ENCODE data around the gene CFAP97D2.
"Not testable (repeated sequence)": the region's sequence is repeated elsewhere in the genome, so short reads cannot be mapped to it uniquely, and the experiment has no call there.

Gene CFAP97D2

GRCh38 chr13:114237415-114238112 is 58.5 kb downstream of the CFAP97D2 start:
- no peak for DNase-seq

- DNase-seq: no peak
These were observed 62.9 kb downstream of the CFAP97D2 start for GRCh38 chr13:114241918-114242317.

DNA sequence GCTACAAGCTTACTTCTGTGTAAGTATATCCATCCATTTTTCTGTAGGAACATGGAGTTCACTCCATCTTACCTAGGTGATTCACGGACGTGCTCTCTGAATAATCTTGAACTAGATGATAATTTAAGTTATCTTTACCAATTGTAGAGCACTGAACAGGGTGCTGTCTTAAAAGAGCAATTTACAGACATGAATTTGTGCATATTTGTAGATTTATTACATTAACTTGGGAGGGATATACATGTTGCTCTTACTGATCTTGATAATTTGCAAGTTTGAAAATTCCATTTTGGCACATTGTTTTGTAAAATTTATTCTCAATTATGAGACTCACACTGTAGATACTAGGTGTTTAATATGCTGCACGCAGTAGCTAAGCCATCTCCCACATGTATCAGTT is 64.9 kb downstream of the CFAP97D2 start:
- no peak for DNase-seq

GRCh38 chr13:114244637-114245036 is 65.6 kb downstream of the CFAP97D2 start:
- DNase-seq: no peak

DNA sequence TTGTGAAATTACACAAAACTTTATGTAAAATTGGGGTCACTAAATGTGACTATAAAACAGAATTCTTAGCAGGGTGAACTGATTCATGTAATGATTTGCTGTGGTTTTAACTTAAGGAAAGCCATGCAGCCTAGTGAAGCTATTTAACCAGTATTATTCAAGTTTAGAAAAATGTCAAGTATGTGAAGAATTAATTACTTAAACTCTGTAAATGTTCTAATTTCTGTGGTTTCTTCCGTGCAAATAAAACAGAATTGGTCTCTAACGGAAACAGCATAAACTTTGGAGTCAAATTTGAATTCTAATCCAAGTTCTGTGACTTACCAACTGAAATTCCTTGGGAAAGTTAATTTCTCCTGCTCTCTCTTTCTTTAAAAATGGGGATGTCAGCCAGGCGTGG is 69.0 kb downstream of the CFAP97D2 start:
- no peak for DNase-seq

DNA sequence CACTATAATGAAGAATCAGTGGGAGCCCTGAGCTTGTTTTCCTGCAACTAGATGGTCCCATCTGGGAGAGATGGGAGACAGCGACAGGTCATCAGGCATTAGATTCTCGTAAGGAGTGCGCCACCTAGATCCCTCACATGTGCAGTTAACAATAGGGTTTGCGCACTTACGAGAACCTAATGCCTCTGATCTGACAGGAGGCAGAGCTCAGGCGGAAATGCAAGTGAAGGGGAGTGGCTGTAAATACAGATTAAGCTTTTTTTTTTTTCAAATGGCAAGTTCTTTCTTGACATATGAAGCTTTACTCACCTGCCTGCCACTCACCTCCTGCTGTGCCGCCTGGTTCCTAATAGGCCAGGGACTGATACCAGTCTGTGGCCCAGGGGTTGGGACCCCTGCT is 70.0 kb downstream of the CFAP97D2 start:
- no peak for DNase-seq

DNA sequence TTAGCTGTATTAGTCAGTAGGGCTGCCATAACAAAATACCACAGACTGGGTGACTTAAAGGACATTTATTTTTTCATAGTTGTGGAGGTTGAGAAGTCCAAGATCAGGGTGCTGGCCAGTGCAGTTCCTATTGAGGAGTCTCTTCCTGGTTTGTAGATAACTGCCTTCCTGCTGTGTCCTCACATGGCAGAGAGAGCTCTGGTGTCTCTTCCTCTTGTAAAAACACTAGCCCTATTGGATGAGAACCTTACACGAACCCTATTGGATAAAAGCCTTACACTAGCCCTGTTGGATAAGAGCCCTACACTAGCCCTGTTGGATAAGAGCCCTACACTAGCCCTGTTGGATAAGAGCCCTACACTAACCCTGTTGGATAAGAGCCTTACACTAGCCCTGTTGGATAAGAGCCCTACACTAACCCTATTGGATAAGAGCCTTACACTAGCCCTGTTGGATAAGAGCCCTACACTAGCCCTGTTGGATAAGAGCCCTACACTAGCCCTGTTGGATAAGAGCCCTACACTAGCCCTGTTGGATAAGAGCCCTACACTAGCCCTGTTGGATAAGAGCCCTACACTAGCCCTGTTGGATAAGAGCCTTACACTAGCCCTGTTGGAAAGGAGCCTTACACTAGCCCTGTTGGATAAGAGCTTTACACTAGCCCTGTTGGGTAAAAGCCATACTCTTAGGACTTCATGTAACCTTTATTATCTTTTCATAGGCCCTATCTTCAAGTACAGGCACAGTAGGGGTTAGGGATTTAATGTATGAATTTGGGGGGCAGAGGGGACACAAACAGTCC is 72.8 kb downstream of the CFAP97D2 start:
- not testable (repeated sequence) for DNase-seq

- no peak for DNase-seq
These were observed 77.5 kb downstream of the CFAP97D2 start for GRCh38 chr13:114256547-114256946.

- DNase-seq: no peak
These were observed 78.0 kb downstream of the CFAP97D2 start for GRCh38 chr13:114257014-114257413.

DNA sequence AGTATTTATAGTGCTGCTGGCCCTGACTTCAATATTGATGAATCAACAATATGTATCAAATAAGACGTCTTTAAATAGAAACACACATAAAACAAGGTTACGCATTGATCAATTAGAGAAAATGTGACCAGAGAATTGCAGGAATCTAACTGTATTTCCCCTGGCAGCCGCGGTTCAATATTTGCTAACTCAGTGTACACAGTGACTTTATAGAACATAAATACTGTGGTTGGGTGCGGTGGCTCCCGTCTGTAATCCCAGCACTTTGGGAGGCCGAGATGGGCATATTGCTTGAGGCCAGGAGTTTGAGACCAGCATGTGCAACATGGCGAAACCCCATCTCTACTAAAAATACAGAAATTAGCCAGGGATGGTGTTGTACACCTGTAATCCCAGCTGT is 79.5 kb downstream of the CFAP97D2 start:
- no peak for DNase-seq

DNA sequence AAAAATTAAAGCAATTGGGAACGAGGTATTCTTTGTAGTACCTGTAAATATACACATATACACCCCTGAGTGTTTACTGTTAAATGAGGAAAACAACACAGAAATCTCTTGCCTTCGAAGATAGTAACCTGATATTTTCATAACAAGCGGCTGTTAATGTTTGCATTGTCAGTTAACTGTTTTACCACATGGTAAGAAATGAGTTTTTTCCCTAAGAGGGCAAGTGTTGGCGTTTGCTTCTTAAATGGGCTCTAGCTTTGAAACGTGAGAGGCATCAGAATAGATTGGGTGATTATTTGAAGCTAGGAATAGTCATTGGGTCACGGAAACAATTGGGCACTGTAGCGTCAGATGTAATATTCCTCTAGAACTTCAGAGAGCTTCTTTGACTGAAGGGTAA is 80.3 kb downstream of the CFAP97D2 start:
- no peak for DNase-seq

GRCh38 chr13:114259974-114260373 is 80.9 kb downstream of the CFAP97D2 start:
- DNase-seq: no peak

DNA sequence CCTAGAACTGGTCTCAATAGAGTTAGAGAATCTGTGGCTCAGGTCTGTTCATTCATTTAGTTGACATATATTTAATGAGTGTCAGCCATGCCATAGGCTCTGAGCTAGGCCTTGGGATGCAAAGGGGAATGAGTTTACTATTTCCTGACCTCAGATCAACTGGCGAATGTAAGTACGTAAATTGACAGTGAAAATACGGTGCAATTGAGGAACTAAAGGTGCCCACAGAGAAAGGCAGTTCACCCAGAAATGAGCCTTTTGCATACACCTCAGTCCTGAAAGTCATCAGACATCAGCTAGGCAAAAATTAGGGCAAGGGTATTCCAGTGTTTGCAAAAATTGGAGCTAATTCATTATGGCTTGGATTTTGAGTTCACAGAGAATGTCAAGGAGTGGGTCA is 81.8 kb downstream of the CFAP97D2 start:
- no peak for DNase-seq

DNA sequence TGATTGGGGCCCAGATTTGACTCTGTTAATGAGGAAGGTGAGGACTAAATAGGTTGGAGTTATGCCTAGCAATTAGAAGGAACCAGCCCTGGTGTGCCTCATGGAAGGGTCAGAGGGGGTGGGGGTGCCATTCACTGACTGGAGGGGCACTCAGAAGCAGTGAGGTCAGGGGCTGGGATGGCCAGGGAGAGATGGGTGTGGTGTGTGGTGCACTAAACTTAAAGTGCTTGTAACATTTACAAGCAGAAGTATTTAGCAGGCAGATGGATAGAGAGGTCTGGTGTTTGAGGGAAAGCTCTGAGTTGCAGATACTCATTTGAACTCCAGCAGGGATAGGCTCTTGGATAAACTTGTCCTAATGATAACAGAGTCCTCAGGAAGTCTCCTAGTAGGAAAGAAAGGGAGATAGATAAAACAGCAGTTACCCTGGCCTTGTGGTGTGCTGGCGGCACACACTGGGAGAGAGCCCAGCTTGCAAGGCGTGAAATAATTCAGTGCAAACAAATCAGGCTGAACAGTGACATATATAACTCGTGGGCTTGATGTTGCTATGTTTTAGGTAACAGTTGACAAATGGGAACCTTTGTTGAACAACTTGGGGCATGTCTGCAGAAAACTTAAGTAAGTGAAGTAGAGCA is 82.4 kb downstream of the CFAP97D2 start:
- no peak for DNase-seq

- DNase-seq: no peak
These were observed 84.5 kb downstream of the CFAP97D2 start for GRCh38 chr13:114263578-114263977.

GRCh38 chr13:114264313-114264712 is 85.3 kb downstream of the CFAP97D2 start:
- not testable (repeated sequence) for DNase-seq

- no peak for DNase-seq
These were observed 86.0 kb downstream of the CFAP97D2 start for GRCh38 chr13:114264886-114265611.

GRCh38 chr13:114266241-114266640 is 87.2 kb downstream of the CFAP97D2 start:
- DNase-seq: no peak

DNA sequence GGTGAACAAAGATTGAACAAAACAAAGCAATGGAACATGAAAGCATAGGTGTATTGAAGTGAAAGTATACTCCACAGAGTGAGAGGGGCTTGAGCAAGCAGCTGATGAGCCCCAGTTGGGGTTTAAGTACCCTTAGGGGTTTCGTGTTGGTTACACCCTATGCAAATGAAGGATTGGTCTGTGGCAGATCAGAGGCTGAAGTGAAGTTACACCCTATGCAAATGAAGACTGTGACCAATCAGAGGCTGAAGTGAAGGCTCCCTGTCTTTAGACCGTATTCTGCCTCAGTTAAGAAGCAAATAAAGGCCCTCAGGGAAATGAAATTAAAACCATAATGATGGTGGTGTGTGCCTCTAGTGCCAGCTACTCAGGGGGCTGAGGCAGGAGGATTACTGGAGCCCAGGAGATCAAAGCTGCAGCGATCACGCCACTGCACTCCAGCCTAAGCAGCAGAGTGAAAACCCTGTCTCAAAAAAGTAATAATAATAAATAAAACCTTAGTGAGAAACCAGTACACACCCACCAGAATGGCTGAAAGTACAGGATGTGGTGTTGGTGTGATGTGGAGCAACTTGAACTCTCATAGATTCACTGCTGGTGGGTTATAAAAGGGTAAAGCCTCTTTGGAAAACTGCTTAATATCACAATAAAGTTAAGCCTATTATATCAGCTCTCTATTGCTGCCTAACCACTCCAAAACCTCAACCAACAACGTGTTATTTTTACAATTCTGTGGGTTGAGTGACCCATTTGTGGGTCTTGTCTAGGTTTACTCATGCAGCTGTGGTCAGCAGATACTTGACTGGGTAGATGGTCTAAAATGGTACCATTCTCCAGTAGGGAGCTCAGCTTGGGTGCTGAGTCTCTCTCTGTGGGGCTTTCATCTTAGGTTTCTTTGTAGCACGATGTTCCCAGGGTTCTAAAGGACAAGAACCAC is 89.6 kb downstream of the CFAP97D2 start:
- no peak for DNase-seq

- no peak for DNase-seq
These were observed 90.3 kb downstream of the CFAP97D2 start for GRCh38 chr13:114269281-114269770.

Data from stimulated activated CD4-positive, alpha-beta T cell treated with anti-CD3 and anti-CD28 coated beads, Interleukin-4, amount 100 ng/mL, for 1 hour (primary cell).